Measurements from ENCODE around the gene IL2RG.

Gene IL2RG

GRCh38 chrX:71128915-71129765 lies 17.8 kb upstream of the IL2RG start:
- peak; percentile 73 for TF ChIP-seq CTCF (IDR thresholded peaks at IDR 0.05; ENCODE audit: control insufficient read depth, extremely low read depth, insufficient read depth)
- peak; percentile 30 for DNase-seq (ENCODE audit: low read depth)
- H3K4me3 ChIP-seq (ENCODE audit: low read depth, low read length), result no peak overlapping the region

GRCh38 chrX:71128166-71128833 lies 16.9 kb upstream of the IL2RG start:
- no peak overlapping the region for H3K4me3 ChIP-seq (ENCODE audit: low read depth, low read length)
- DNase-seq (ENCODE audit: low read depth), result no peak
- TF ChIP-seq CTCF (IDR thresholded peaks at IDR 0.05; ENCODE audit: control insufficient read depth, extremely low read depth, insufficient read depth), result no peak

- TF ChIP-seq CTCF (IDR thresholded peaks at IDR 0.05; ENCODE audit: control insufficient read depth, extremely low read depth, insufficient read depth), result no peak
These were observed 7.7 kb upstream of the IL2RG start for GRCh38 chrX:71118985-71119535.

GRCh38 chrX:71118032-71118984 lies 6.9 kb upstream of the IL2RG start, which contains the start of gene MED12:
MED12 (plus strand) TSS chrX:71118596; CDS start chrX:71118755, 159 bp downstream.
- no peak for DNase-seq (ENCODE audit: low read depth)
- H3K4me3 ChIP-seq (ENCODE audit: low read depth, low read length), result peak within 1 kb of the TSS; percentile 64
- no peak for TF ChIP-seq CTCF (IDR thresholded peaks at IDR 0.05; ENCODE audit: control insufficient read depth, extremely low read depth, insufficient read depth)

More at GRCh38 chrX:71118985-71119535, 7.7 kb upstream of the IL2RG start:
- no peak for DNase-seq (ENCODE audit: low read depth)
- peak overlapping the region; percentile 64 for H3K4me3 ChIP-seq (ENCODE audit: low read depth, low read length)

- DNase-seq (ENCODE audit: low read depth), result no peak
- H3K4me3 ChIP-seq (ENCODE audit: low read depth, low read length), result no peak overlapping the region
- TF ChIP-seq CTCF (IDR thresholded peaks at IDR 0.05; ENCODE audit: control insufficient read depth, extremely low read depth, insufficient read depth), result no peak
These were observed 6.0 kb upstream of the IL2RG start for GRCh38 chrX:71117358-71117757.

- no peak for TF ChIP-seq CTCF (IDR thresholded peaks at IDR 0.05; ENCODE audit: control insufficient read depth, extremely low read depth, insufficient read depth)
- DNase-seq (ENCODE audit: low read depth), result no peak
- H3K4me3 ChIP-seq (ENCODE audit: low read depth, low read length), result no peak overlapping the region
These were observed 599 bp upstream of the IL2RG start for GRCh38 chrX:71111921-71112431.
